Large intestine (tissue), 12 donors: ENCODE data around the gene PRM2. TPM values are rescaled to one million over a fixed set of nuclear protein-coding genes. Genes with fewer than 3 reads are reported as not detected.

ENCODE experiments used
- DNase-seq, 2 donors: peaks; one replicate each; pipeline versions ENCODE4 v3.0.0 to v3.0.0-alpha.2; 2013
- H3K27ac ChIP-seq: one replicate; pipeline ENCODE4 v1.5.1; 2013; ENCODE audit warnings: low read length
- H3K27me3 ChIP-seq: 2 replicates; pipeline ENCODE4 v1.6.1; 2013; ENCODE audit warnings: low read length; ENCODE audit not compliant: control insufficient read depth, insufficient read depth
- H3K36me3 ChIP-seq: 2 replicates; pipeline ENCODE4 v1.6.1; 2013; ENCODE audit warnings: low read length; ENCODE audit not compliant: control insufficient read depth, insufficient read depth
- H3K4me1 ChIP-seq: one replicate; pipeline ENCODE4 v1.6.1; 2013; ENCODE audit warnings: low read length; ENCODE audit not compliant: control insufficient read depth, insufficient read depth
- H3K4me3 ChIP-seq: one replicate; pipeline ENCODE4 v1.5.1; 2013; ENCODE audit warnings: low read length
- H3K9me3 ChIP-seq: one replicate; pipeline ENCODE4 v1.6.1; 2013; ENCODE audit warnings: mild to moderate bottlenecking, low read depth, low read length, moderate library complexity; ENCODE audit not compliant: control insufficient read depth
- WGBS: methylation state at CpG from one replicate; pipeline ENCODE4 v1.1.5; 2013; ENCODE audit warnings: low lambda C conversion rate; ENCODE audit not compliant: insufficient coverage; 5-methylcytosine and 5-hydroxymethylcytosine counted together
- long read RNA-seq, 11 donors: transcript quantifications; one replicate each; lab custom pipeline, GENCODE V29; 2026
- polyA plus RNA-seq: library from polyadenylated mRNA; unstranded; fragments of 120-200 nt; gene quantifications from one replicate; pipeline ENCODE4 v1.2.1, GENCODE V29; 2013

Gene PRM2, protein sequence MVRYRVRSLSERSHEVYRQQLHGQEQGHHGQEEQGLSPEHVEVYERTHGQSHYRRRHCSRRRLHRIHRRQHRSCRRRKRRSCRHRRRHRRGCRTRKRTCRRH
- not detected for polyA plus RNA-seq
- long read RNA-seq, donor 1 = 0 reads
- long read RNA-seq, donor 2 = 0 reads
- long read RNA-seq, donor 3 = 0 reads
- long read RNA-seq, donor 4 = 0 reads
- long read RNA-seq, donor 5 = 0 reads
- long read RNA-seq, donor 6 = 0 reads
- long read RNA-seq, donor 7 = 0 reads
- long read RNA-seq, donor 8 = 0 reads
- long read RNA-seq, donor 9 = 0 reads
- long read RNA-seq, donor 10 = 0 reads
- long read RNA-seq, donor 11 = 0 reads

DNA sequence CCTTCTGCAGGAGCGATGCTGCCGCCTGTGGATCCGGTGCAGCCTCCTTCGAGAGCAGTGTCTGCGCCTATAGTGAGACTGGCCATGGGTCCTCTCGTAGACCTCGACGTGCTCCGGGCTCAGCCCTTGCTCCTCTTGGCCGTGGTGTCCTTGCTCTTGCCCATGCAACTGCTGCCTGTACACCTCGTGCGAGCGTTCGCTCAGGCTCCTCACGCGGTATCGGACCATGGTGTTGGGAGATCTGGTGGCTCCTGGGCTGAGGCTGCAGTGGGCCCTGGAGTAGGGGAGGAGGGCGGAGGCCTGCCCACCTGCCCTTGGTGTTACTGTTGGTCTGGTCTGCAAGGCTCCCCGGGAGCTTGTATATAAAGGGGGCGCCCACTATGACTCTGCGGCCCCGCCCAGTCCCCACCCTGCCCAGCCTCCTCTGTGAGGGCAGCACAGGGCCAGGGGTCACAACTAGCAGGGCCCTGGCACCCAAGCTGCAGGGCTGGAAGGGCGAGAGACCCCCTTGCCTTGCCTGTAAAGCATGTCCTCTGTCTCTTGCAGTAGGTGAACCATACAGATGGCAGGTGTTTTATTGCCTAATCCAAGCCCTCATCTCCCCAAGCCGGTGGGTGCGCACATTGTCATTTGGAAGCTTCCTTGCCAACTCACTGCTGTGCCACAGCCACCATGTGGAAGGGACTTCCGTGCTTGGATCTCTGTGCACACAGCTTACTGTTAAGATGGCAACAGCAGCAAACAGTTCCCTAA lies at the start of gene PRM2:
TSS of gene PRM2 (minus strand) at position 338 of the 753 bp plus-strand sequence. CDS start at position 228, 110 bp downstream.
- H3K36me3 ChIP-seq = no peaks in the 10 kb centered on the region
- no peak within 1 kb of the TSS for H3K27ac ChIP-seq
- no peaks in the 10 kb centered on the region for H3K27me3 ChIP-seq
- DNase-seq = no peak
- H3K4me3 ChIP-seq = no peak within 1 kb of the TSS
- peaks cover 6% of the 10 kb centered on the region for H3K4me1 ChIP-seq
- H3K9me3 ChIP-seq = no peaks in the 10 kb centered on the region
- no CpG with 5 or more reads among the region's 26 CpGs for WGBS

DNA sequence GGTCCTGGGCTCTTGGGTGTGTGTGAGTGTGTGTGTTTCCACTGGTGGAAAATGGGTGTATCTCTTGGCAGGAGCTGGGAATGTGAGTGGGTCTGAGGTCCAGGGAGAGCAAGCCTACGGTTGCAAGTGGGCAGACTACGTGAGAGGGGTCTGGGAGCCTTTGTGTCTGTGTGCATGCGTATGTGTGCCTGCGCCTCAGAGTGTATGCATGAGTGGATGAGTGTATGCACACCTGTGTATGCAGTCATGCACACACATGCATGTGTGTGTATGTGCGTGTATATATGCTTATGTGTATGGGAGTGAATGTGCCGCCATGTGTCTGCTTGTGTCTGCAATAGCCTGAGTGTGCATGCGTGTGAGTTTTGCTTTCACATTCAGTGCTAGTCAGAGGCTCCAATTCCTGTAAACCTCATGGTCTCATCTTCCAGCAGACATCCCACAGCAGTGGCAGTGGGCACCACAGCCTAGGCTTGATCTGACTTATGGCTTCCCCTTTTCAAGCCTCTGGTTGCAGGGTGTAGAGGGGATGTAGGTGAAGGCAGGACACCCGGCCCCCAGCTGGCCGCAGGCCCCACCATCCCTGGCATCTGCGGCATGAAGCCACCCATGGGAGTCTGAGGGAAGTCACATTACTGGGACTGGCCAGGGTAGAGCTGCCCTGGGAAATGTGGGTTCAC lies 49.3 kb upstream of the PRM2 start:
- no CpG with 5 or more reads among the region's 10 CpGs for WGBS
- Histone ChIP-seq H3K9me3 (peaks cover 2% of the 10 kb centered on the region), H3K4me1 (peaks cover 8% of the 10 kb centered on the region), H3K27me3 (no peaks in the 10 kb centered on the region), H3K36me3 (no peaks in the 10 kb centered on the region), H3K27ac (no peak overlapping the region), H3K4me3 (no peak overlapping the region)
- DNase-seq = no peak

DNA sequence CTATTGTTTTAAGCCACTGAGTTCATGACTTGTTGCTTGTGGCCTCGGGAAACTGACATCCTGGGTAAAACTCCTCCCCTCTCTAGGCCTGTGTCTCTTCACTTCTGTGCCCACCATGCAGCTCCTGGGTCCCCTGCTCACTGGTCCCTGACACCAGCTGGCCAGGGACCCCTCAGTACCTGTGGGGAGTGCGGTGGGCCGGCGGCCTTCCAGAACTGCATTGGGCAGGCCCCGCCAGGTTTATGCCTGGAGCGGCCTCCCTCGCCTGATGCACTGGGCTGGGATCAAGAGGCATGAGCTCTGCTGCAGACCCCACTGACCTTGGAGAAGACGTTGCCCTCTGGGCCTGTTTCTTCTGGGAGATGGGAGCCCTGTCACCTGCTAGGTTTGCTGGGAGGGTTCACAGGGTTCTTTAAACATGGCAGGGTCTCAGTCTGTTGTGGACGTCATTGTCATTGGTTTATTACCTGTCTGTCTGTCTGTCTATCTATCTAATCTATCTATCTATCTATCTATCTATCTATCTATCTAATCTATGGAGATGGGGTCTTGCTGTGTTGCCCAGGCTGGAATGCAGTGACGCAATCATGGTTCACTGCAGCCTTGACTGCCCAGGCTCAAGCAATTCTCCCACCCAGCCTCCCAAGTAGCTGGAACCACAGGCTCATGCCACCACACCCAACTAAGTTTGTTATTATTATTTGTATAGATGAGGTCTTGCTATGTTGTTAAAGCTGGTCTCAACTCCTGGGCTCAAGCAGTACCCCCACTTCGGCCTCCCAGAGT lies 47.5 kb upstream of the PRM2 start:
- WGBS = no CpG with 5 or more reads among the region's 11 CpGs
- H3K4me3 ChIP-seq = no peak overlapping the region
- no peaks in the 10 kb centered on the region for H3K36me3 ChIP-seq
- H3K27ac ChIP-seq = no peak overlapping the region
- H3K4me1 ChIP-seq = peaks cover 6% of the 10 kb centered on the region
- no peak for DNase-seq
- H3K9me3 ChIP-seq = peaks cover 2% of the 10 kb centered on the region
- no peaks in the 10 kb centered on the region for H3K27me3 ChIP-seq

DNA sequence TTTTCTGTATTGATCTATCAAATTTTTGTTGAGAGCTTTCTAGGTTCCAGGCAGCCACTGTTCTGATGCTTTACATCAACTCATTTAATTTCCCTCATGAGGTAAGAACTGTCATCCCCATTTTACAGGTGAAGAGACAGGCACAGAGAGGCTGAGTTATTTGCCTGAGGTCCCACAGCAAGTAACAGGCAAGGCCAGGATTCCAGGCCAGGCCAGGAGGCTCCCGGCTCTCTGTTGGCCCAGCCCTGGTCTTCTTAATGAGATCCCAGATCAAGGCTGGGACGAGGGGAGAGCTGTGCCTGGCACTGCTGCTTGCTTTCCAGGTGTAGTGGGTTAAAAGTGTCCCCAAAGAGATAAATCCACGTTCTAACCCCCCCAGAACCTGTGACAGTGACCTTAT lies 46.5 kb upstream of the PRM2 start:
- Histone ChIP-seq H3K36me3 (no peaks in the 10 kb centered on the region), H3K4me3 (no peak overlapping the region), H3K4me1 (no peaks in the 10 kb centered on the region), H3K27ac (no peak overlapping the region), H3K27me3 (no peaks in the 10 kb centered on the region), H3K9me3 (peaks cover 2% of the 10 kb centered on the region)
- no CpG with 5 or more reads among the region's 3 CpGs for WGBS
- no peak for DNase-seq

DNA sequence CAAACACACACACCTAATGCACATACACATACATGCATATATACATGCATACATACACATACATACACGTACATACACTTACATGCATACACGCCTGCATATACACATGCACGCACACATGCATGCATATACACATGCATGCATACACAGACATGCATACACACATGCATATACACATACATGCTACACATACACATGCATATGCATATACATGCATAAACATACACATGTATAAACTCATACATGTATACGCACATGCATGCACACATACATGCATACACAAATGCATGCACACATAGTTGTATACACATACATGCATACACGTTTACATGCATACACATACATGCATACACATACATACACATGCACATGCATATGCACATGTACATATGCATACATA lies 45.4 kb upstream of the PRM2 start:
- H3K27me3 ChIP-seq = no peaks in the 10 kb centered on the region
- no peaks in the 10 kb centered on the region for H3K9me3 ChIP-seq
- H3K27ac ChIP-seq = no peak overlapping the region
- H3K4me1 ChIP-seq = no peaks in the 10 kb centered on the region
- H3K4me3 ChIP-seq = no peak overlapping the region
- H3K36me3 ChIP-seq = no peaks in the 10 kb centered on the region
- DNase-seq = no peak
- no CpG with 5 or more reads among the region's 5 CpGs for WGBS

DNA sequence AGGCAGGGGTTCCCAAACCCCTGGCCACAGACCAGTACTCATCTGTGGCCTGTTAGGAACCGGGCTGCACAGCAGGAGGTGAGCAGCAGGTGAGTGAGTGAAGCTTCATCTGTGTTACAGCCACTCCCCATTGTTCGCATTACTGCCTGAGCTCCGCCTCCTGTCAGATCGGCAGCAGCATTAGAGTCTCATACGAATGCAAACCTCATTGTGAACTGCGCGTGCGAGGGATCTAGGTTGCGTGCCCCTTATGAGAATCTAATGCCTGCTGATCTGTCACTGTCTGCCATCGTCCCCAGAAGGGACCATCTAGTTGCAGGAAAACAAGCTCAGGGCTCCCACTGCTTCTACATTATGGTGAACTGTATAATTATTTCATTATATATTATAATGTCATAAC lies 43.9 kb upstream of the PRM2 start:
- H3K36me3 ChIP-seq = no peaks in the 10 kb centered on the region
- no peaks in the 10 kb centered on the region for H3K27me3 ChIP-seq
- H3K4me1 ChIP-seq = no peaks in the 10 kb centered on the region
- no peak for DNase-seq
- WGBS = 40% methylated on average over 1 of the region's 10 CpGs
- H3K27ac ChIP-seq = no peak overlapping the region
- H3K4me3 ChIP-seq = no peak overlapping the region
- no peaks in the 10 kb centered on the region for H3K9me3 ChIP-seq

DNA sequence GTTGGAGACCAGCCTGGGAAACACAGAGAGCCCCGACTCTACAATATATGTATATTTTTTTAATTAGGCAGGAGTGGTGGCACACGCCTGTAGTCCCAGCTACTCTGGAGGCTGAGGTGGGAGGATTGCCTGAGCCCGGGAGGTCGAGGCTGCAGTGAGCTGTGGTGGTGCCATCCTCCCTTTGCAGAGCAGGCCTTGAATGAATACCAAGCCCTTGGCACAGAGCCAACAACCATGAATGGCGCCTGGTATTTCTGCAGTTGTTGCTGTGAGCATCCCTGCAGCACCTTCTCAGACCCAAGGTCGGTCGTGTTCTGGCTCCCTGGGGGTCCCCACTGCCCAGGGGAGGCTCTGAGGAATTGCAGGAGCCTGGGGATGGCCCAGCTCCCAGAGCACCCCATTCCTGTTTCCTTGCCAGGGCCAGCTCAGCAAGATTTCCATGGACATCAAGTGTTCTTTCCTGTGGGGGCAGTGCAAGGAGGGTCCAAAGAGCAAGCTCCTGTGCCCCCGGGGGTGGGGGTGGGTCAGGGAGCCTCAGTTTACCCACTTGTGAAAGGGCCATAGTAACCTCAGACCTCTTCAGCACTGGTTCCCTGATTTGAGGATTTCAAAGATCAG lies 43.4 kb upstream of the PRM2 start:
- WGBS = no CpG with 5 or more reads among the region's 8 CpGs
- DNase-seq = no peak
- Histone ChIP-seq H3K4me3 (no peak overlapping the region), H3K36me3 (no peaks in the 10 kb centered on the region), H3K27me3 (no peaks in the 10 kb centered on the region), H3K9me3 (no peaks in the 10 kb centered on the region), H3K4me1 (no peaks in the 10 kb centered on the region), H3K27ac (no peak overlapping the region)

DNA sequence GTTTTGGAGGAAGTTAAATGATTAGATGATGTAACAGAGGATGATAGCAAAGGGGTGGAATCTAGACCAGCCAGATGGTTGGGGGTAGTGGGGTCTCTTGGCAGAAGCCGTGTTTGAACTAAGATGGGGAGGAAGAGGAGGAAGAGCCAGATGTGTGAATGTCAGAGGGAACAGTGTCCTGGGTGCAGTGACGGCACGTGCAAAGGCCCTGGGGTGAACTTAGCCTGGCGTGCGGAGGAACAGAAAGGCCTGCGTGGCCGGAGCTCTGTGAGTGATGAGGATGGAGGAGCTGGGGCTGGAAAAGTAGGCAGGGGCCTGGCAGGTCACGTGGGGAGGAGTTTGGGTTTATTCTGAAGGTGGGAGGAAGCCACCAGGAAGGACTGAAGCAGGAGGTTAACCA lies 42.5 kb upstream of the PRM2 start:
- H3K27me3 ChIP-seq = no peaks in the 10 kb centered on the region
- no peak overlapping the region for H3K27ac ChIP-seq
- H3K4me3 ChIP-seq = no peak overlapping the region
- no peaks in the 10 kb centered on the region for H3K36me3 ChIP-seq
- no peak for DNase-seq
- WGBS = 83% methylated on average over 1 of the region's 8 CpGs
- H3K9me3 ChIP-seq = no peaks in the 10 kb centered on the region
- H3K4me1 ChIP-seq = no peaks in the 10 kb centered on the region

DNA sequence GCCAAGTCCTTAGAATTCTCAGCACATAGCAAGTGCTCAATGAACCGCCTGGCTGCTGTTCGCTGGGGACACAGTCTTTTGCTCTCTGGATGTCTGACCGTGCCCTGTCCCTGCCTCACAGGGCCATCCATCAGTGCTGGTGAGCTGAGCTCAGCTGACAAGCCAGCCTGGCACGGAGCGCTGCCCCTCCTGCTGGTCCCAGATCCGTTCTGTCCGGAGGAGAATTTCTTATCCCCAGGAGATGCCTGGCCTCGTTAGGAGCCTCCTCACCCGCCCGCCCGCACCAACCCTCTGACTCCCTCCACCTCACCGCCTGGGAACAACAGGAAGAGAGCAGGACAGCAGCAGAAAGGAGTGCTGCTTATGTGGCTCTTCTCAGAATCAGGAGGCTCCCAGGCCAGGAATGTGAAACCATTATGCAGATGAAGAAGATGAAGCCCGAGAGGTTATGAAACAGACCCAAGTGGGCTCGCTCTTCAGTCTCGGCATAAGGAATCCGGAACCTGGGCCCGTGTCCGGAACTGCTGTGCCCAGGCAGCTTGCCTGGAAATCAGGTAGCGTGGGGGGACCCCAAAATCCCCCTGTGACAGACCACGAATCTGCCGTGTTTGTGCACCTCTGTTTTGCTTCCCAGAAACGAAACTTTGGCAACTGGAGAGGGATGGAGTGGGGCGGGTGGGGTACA lies 40.2 kb upstream of the PRM2 start:
- no peak overlapping the region for H3K27ac ChIP-seq
- no CpG with 5 or more reads among the region's 23 CpGs for WGBS
- no peak for DNase-seq
- H3K9me3 ChIP-seq = no peaks in the 10 kb centered on the region
- H3K36me3 ChIP-seq = no peaks in the 10 kb centered on the region
- H3K4me1 ChIP-seq = peaks cover 8% of the 10 kb centered on the region
- H3K4me3 ChIP-seq = no peak overlapping the region
- H3K27me3 ChIP-seq = no peaks in the 10 kb centered on the region
